ENCODE measurements around the gene BMP7. TPM values are rescaled to one million over a fixed set of nuclear protein-coding genes. Genes with fewer than 3 reads are reported as not detected.

Gene BMP7
- total and polyA plus RNA-seq, 2 of the 13 experiments (the other 11 are each of a cell fraction or from before 2014, with no cell fraction given), result not detected

DNA sequence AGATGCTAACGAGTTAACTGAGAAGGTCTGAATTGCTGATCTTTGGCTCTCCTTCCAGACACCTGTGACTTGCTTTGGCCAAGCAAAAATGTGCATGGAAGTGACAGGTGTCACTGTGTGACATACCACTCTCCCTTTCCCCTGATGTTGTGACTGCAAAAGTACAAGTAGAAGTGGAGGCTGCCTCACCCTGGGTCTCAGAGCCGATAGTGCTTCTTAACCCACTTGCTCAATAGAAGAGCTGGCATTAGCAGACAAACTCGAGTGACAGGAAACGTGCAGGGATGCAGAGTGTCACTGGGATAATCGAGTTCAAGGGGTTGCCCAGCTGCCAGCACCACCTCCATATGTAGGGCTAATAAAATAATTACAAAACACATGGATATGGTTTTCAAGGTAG, 46.8 kb upstream of the BMP7 start:
- 1% methylated on average over 5 of the region's 5 CpGs for WGBS (ENCODE audit: low lambda C conversion rate)
- DNase-seq (ENCODE audit: low spot score), result no peak
- CTCF ChIA-PET (ENCODE audit: low intra/inter-chr PET ratio, low total read pairs), result no interaction called here

DNA sequence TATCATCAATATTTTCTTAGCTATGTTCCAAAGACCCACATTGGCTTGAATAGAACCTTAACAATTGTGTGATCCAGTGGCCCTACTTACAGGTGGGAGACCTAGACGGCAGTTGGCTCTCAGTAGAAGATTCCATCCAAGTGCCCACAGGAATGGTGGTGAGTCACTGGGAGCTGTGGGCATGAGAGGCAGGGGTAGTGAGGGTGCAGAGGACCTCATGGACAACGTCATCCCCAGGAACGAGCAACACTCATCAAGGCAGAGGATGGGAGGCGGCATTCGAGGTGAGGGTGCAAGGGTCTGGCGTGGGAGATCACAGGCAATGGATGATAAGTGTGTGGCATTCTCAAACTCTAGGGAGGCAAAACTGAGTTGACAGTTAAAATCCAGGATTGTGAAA, 45.7 kb upstream of the BMP7 start:
- intact Hi-C loops (cut with micrococcal nuclease; ENCODE audit: unreplicated experiment), result no loop called here
- in situ Hi-C loops (cut with HindIII; ENCODE audit: extremely low pct_ligation_motif_present, low pct_unique_long_range_greater_than_20kb), result no loop called here
- peaks cover 5 to 49% of the 10 kb centered on the region in 2 experiments; a peak in 4 of 5 replicates for H3K27me3 ChIP-seq (ENCODE audit: control insufficient read depth in 1 of 2, insufficient read depth in 2 of 2, low read length in 2 of 2)
- DNase-seq (ENCODE audit: low spot score) (no peak), FAIRE-seq (no peak), ATAC-seq (no peak)
- H3K27ac ChIP-seq (ENCODE audit: extremely low read length, insufficient read depth, low read length), result no peak overlapping the region
- no peak overlapping the region for H3K9ac ChIP-seq (ENCODE audit: insufficient read depth, low read depth, low read length)
- TF ChIP-seq HDAC1 (CRISPR knock-in tag; IDR thresholded peaks at IDR 0.05) (no peak), CREB1 (IDR thresholded peaks at IDR 0.05) (0 out of 2 replicates have a peak, but pooled peaks have one; percentile 52), CREB1 (CRISPR knock-in tag; IDR thresholded peaks at IDR 0.05) (no peak)
- H3K4me1 ChIP-seq (ENCODE audit: insufficient read depth, low read length), result no peaks in the 10 kb centered on the region
- WGBS (ENCODE audit: low lambda C conversion rate), result 3% methylated on average over 6 of the region's 6 CpGs
- ChIA-PET POLR2A (no interaction called here), CTCF (ENCODE audit: low intra/inter-chr PET ratio, low total read pairs) (interaction anchor here (1.2 kb wide), 1 partner anchor 20 kb away, joined by 3 read pairs; no protein-coding TSS in a partner anchor)
- no peaks in the 10 kb centered on the region for H3K79me2 ChIP-seq (ENCODE audit: insufficient read depth, low read length)
- no peaks in the 10 kb centered on the region for H3K9me3 ChIP-seq (ENCODE audit: low read length)
- H3K4me3 ChIP-seq (replicated peaks in 1 of 3; ENCODE audit: insufficient read depth in 1 of 3, low read depth in 2 of 3, low read length in 3 of 3), result no peak overlapping the region
- no TSS peak for BruUV-seq (replicated peaks)
- H4K20me1 ChIP-seq (ENCODE audit: insufficient read depth, low read length), result no peaks in the 10 kb centered on the region
- H2AFZ ChIP-seq (ENCODE audit: low read length), result no peak overlapping the region
- H3K36me3 ChIP-seq (replicated peaks in 1 of 2; ENCODE audit: control insufficient read depth in 1 of 2, insufficient read depth in 2 of 2, low read length in 2 of 2), result no peaks in the 10 kb centered on the region
- no peak overlapping the region for H3K4me2 ChIP-seq (ENCODE audit: low read depth, low read length)

More for the DNA sequence above, 46.8 kb upstream of the BMP7 start:
- TF ChIP-seq PPARG (CRISPR knock-in tag; conservative IDR thresholded peaks at IDR 0.05), result no peak
- no peak for TF ChIP-seq KDM1A (CRISPR knock-in tag; IDR thresholded peaks at IDR 0.05)
- no peak for TF ChIP-seq ZNF773 (CRISPR knock-in tag; IDR thresholded peaks at IDR 0.05; ENCODE audit: borderline replicate concordance)
- TF ChIP-seq HOXA7 (CRISPR knock-in tag; IDR thresholded peaks at IDR 0.05), result no peak
- TF ChIP-seq POLR2G (IDR thresholded peaks at IDR 0.05; ENCODE audit: low read depth, low read length), result no peak
- no peak for TF ChIP-seq ZNF563 (CRISPR knock-in tag; IDR thresholded peaks at IDR 0.05)
- no peak for TF ChIP-seq ZSCAN22 (CRISPR knock-in tag; IDR thresholded peaks at IDR 0.05)
- TF ChIP-seq GATAD1 (CRISPR knock-in tag; IDR thresholded peaks at IDR 0.05), result no peak
- TF ChIP-seq, protein P1, sequence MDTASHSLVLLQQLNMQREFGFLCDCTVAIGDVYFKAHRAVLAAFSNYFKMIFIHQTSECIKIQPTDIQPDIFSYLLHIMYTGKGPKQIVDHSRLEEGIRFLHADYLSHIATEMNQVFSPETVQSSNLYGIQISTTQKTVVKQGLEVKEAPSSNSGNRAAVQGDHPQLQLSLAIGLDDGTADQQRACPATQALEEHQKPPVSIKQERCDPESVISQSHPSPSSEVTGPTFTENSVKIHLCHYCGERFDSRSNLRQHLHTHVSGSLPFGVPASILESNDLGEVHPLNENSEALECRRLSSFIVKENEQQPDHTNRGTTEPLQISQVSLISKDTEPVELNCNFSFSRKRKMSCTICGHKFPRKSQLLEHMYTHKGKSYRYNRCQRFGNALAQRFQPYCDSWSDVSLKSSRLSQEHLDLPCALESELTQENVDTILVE (CRISPR knock-in tag; IDR thresholded peaks at IDR 0.05), result no peak
- no peak for TF ChIP-seq NFRKB (IDR thresholded peaks at IDR 0.05)
- no peak for TF ChIP-seq BORCS8-MEF2B (CRISPR knock-in tag; IDR thresholded peaks at IDR 0.05)
- no peak for TF ChIP-seq ZNF766 (CRISPR knock-in tag; IDR thresholded peaks at IDR 0.05; ENCODE audit: borderline replicate concordance)
- no peak for TF ChIP-seq ZNF138 (CRISPR knock-in tag; IDR thresholded peaks at IDR 0.05; ENCODE audit: low read depth)
- Histone ChIP-seq H4K20me1 (ENCODE audit: insufficient read depth, low read length) (no peaks in the 10 kb centered on the region), H3K79me2 (ENCODE audit: insufficient read depth, low read length) (no peaks in the 10 kb centered on the region), H3K4me3 (replicated peaks in 1 of 3; ENCODE audit: insufficient read depth in 1 of 3, low read depth in 2 of 3, low read length in 3 of 3) (no peak overlapping the region), H2AFZ (ENCODE audit: low read length) (no peak overlapping the region), H3K27me3 (ENCODE audit: control insufficient read depth in 1 of 2, insufficient read depth in 2 of 2, low read length in 2 of 2) (peaks cover 5 to 49% of the 10 kb centered on the region in 2 experiments; a peak in 4 of 5 replicates), H3K9me3 (ENCODE audit: low read length) (no peaks in the 10 kb centered on the region), H3K4me1 (ENCODE audit: insufficient read depth, low read length) (no peaks in the 10 kb centered on the region), H3K4me2 (ENCODE audit: low read depth, low read length) (no peak overlapping the region), H3K9ac (ENCODE audit: insufficient read depth, low read depth, low read length) (no peak overlapping the region), H3K36me3 (replicated peaks in 1 of 2; ENCODE audit: control insufficient read depth in 1 of 2, insufficient read depth in 2 of 2, low read length in 2 of 2) (no peaks in the 10 kb centered on the region), H3K27ac (ENCODE audit: extremely low read length, insufficient read depth, low read length) (no peak overlapping the region)
- FAIRE-seq, result no peak
- intact Hi-C loops (cut with micrococcal nuclease; ENCODE audit: unreplicated experiment) (no loop called here), in situ Hi-C loops (cut with HindIII; ENCODE audit: extremely low pct_ligation_motif_present, low pct_unique_long_range_greater_than_20kb) (no loop called here)
- POLR2A ChIA-PET, result no interaction called here
- BruUV-seq (replicated peaks), result no TSS peak
- ATAC-seq, result no peak
